Endothelial cell of umbilical vein (primary cell): ENCODE measurements around the gene RALGAPA1. TPM values are rescaled to one million over a fixed set of nuclear protein-coding genes. Genes with fewer than 3 reads are reported as not detected.
"Not testable (repeated sequence)": the region's sequence is repeated elsewhere in the genome, so short reads cannot be mapped to it uniquely, and the experiment has no call there.

Source experiments
- BruUV-seq: library from RNA; stranded (reverse); fragments of 400-500 nt; replicated peaks from 2 replicates; lab custom pipeline; 2021; lab: Mats Ljungman, UMichigan
- CTCF ChIA-PET: fragments of 300-600, 350-600 bp; sonication (Branson Sonifier 250); formaldehyde crosslinking; loops from one replicate; lab custom pipeline; 2021; ENCODE audit warnings: antibody characterized with exemption, inconsistent platforms; lab: Charles Lee
- POLR2A ChIA-PET: fragments of 300-600, 350-600 bp; sonication (Branson Sonifier 250); formaldehyde crosslinking; loops from one replicate; lab custom pipeline; 2021; ENCODE audit warnings: antibody characterized with exemption, inconsistent platforms; lab: Charles Lee
- DNase-seq: peaks from one replicate; pipeline ENCODE4 v3.0.0-alpha.2; 2011; ENCODE audit warnings: low read depth, low spot score
- FAIRE-seq: peaks from 2 replicates; lab custom pipeline; 2011; peaks lifted over from hg19 to GRCh38; lab: Jason Lieb, UNC
- H2AFZ ChIP-seq: 2 replicates; pipeline ENCODE4 v1.6.0; 2012; ENCODE audit warnings: low read depth, low read length, control low read depth, inconsistent platforms
- H3K27ac ChIP-seq: 2 replicates; pipeline ENCODE4 v1.5.1; 2011; ENCODE audit warnings: low read depth, mild to moderate bottlenecking, control low read depth, low read length, moderate library complexity; ENCODE audit not compliant: insufficient read depth
- H3K27me3 ChIP-seq, 2 experiments: 2 replicates each; pipeline versions ENCODE4 v1.6.0 to v1.6.1; 2011; ENCODE audit warnings: low read length in 2 of 2, mixed read lengths in 1 of 2; ENCODE audit not compliant: control insufficient read depth in 2 of 2, insufficient read depth in 2 of 2
- H3K36me3 ChIP-seq, 2 experiments: 2 replicates in 1 of 2; 3 replicates in 1 of 2; pipeline ENCODE4 v1.5.1; 2011; ENCODE audit warnings: low read length in 2 of 2, mild to moderate bottlenecking in 1 of 2, moderate library complexity in 1 of 2; ENCODE audit not compliant: control insufficient read depth in 2 of 2, insufficient read depth in 2 of 2; ENCODE audit errors: extremely low read depth in 1 of 2
- H3K4me1 ChIP-seq: 3 replicates; pipeline ENCODE4 v1.5.1; 2011; ENCODE audit warnings: mild to moderate bottlenecking, low read length; ENCODE audit not compliant: control insufficient read depth, insufficient read depth; ENCODE audit errors: extremely low read depth
- H3K4me2 ChIP-seq: 2 replicates; pipeline ENCODE4 v1.6.1; 2011; ENCODE audit warnings: low read length, control low read depth, mixed read lengths; ENCODE audit not compliant: insufficient read depth
- H3K4me3 ChIP-seq, 3 experiments: fragments of 200-600 bp in 1 of 3; sonication (generic), shearing (Covaris generic) in 1 of 3; replicated peaks in 1 of 3; 2 replicates each; pipeline ENCODE4 v1.5.1; 2011 to 2016; ENCODE audit warnings: control low read depth in 3 of 3, low read length in 3 of 3, mild to moderate bottlenecking in 2 of 3, inconsistent platforms in 1 of 3, low read depth in 1 of 3, moderate library complexity in 1 of 3; ENCODE audit not compliant: insufficient read depth in 1 of 3
- H3K79me2 ChIP-seq: 2 replicates; pipeline ENCODE4 v1.6.0; 2012; ENCODE audit warnings: low read length, inconsistent platforms; ENCODE audit not compliant: control insufficient read depth, insufficient read depth
- H3K9ac ChIP-seq: replicated peaks from 2 replicates; pipeline ENCODE3; 2011; ENCODE audit warnings: low read length, control low read depth; ENCODE audit not compliant: insufficient read depth; ENCODE audit errors: extremely low read depth
- H3K9me1 ChIP-seq: replicated peaks from 3 replicates; pipeline ENCODE4 v1.6.0; 2011; ENCODE audit warnings: mild to moderate bottlenecking, low read length; ENCODE audit not compliant: control insufficient read depth, insufficient read depth; ENCODE audit errors: extremely low read depth
- H3K9me3 ChIP-seq: replicated peaks from 2 replicates; pipeline ENCODE4 v1.5.1; 2012; ENCODE audit warnings: low read length, inconsistent platforms; ENCODE audit not compliant: control insufficient read depth, insufficient read depth
- H4K20me1 ChIP-seq: replicated peaks from 2 replicates; pipeline ENCODE3; 2011; ENCODE audit warnings: mild to moderate bottlenecking, low read length; ENCODE audit not compliant: control insufficient read depth, insufficient read depth; ENCODE audit errors: extremely low read depth
- EZH2 ChIP-seq: IDR thresholded peaks from 2 replicates; pipeline ENCODE4 v1.6.1; 2012; ENCODE audit warnings: borderline replicate concordance, low read depth, mild to moderate bottlenecking, moderate library complexity, low read length, inconsistent platforms; ENCODE audit not compliant: severe bottlenecking
- FOS ChIP-seq: IDR thresholded peaks from 2 replicates; pipeline ENCODE4 v1.6.1; 2011; ENCODE audit warnings: mild to moderate bottlenecking, low read length, moderate library complexity, borderline replicate concordance; ENCODE audit not compliant: insufficient read depth
- GATA2 ChIP-seq: IDR thresholded peaks from 2 replicates; pipeline ENCODE4 v1.7.0; 2011; ENCODE audit warnings: low read depth, mild to moderate bottlenecking, moderate library complexity, mixed read lengths, low read length; ENCODE audit not compliant: insufficient read length, insufficient read depth
- JUN ChIP-seq: IDR thresholded peaks from 2 replicates; pipeline ENCODE4 v1.6.1; 2011; ENCODE audit warnings: borderline replicate concordance, low read depth; ENCODE audit not compliant: insufficient read length, insufficient read depth
- MYC ChIP-seq: IDR thresholded peaks from one replicate; pipeline ENCODE4 v1.6.1; 2011; ENCODE audit warnings: mild to moderate bottlenecking, low read depth, low read length
- POLR2A ChIP-seq: IDR thresholded peaks from 2 replicates; pipeline ENCODE4 v1.6.1; 2012; ENCODE audit warnings: low read depth, mild to moderate bottlenecking, control low read depth, low read length
- POLR2AphosphoS5 ChIP-seq: IDR thresholded peaks from 2 replicates; pipeline ENCODE4 v1.6.1; 2012; ENCODE audit warnings: low read depth, mild to moderate bottlenecking, control low read depth, low read length, moderate library complexity; ENCODE audit not compliant: insufficient read depth
- dilution Hi-C: fragments of 300-500 bp; cut with MboI; formaldehyde crosslinking; loops from one replicate; pipeline ENCODE4 v1.15.0; 2019; ENCODE audit warnings: low sequenced_read_pairs; ENCODE audit not compliant: extremely low pct_ligation_motif_present
- intact Hi-C: fragments of 100-400 bp; cut with micrococcal nuclease; formaldehyde crosslinking; loops from one replicate; pipeline ENCODE4 v1.10.0; 2022
- polyA plus RNA-seq, 4 experiments: library from polyadenylated mRNA; depleted of rRNA in 3 of 4; stranded (reverse) in 3 of 4; unstranded in 1 of 4; fragments of >200 nt; gene quantifications; 2 replicates each; pipeline versions ENCODE4 v1.2.1 to v1.2.3, GENCODE V29; 2011 to 2012; ENCODE audit warnings: missing spikeins in 1 of 4
- total RNA-seq: library from RNA; stranded (reverse); gene quantifications from 2 replicates; pipeline ENCODE4 v1.2.3, GENCODE V29; 2021
- TF ChIP-seq, protein P1 (sequence below), 2 donors: IDR thresholded peaks; 1 replicate in 1 of 2; 2 replicates in 1 of 2; pipeline ENCODE4 v1.5.1; 2011; ENCODE audit warnings: low read length in 2 of 2, mild to moderate bottlenecking in 2 of 2, moderate library complexity in 2 of 2, control low read depth in 1 of 2, inconsistent platforms in 1 of 2, low read depth in 1 of 2; ENCODE audit not compliant: insufficient read depth in 1 of 2; ENCODE audit errors: extremely low read depth in 1 of 2
- TF ChIP-seq, protein P2 (sequence below): IDR thresholded peaks from 2 replicates; pipeline ENCODE4 v1.6.1; 2011; ENCODE audit not compliant: insufficient read depth, insufficient read length

Gene RALGAPA1
- total and polyA plus RNA-seq, 2 donors (not counting 3 experiments of a cell fraction or from before 2014, with no cell fraction given) = 6.1 to 30.9 TPM

DNA sequence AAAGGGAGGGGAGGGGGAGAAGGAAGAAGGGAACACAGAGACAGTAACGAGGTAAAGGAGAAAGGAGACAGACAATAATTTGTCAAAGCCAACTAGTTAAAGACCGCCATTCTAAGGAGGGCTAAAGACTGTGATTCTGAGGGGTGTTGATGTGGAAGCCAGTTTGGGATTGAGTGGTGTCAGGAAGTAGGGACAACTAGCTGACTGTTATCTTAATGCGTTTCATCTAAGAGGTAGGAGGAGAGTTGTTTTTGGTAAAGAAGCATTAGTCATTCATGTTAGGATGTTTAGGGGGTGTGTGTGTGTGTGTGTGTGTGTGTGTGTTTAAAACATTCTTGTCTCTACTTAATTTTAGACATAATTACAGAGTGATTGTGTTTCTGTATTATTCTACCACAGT lies 180.1 kb downstream of the RALGAPA1 start:
- CTCF ChIA-PET = no interaction called here
- FAIRE-seq = no peak

DNA sequence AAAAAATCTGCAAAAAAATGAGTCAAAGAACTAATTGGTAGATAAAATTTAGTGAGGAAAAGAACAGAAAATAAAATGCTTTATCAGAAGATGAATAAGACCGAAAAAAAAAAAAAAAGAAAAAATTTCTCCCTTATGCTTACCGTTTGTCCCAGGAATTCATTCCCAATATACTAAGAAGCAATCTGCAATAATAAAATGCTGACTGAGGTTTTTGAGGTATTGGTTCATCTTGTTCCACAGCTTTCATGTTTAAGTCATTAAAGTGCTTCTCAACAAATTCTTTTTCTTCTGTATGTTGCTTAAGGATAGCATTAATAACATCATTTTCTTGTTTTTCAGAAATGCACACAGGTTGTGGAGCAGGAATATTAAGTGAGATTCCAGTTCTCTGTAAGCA lies 182.1 kb downstream of the RALGAPA1 start:
- H3K9me1 ChIP-seq, H4K20me1 ChIP-seq, H3K4me3 ChIP-seq, BruUV-seq, H3K27me3 ChIP-seq, H2AFZ ChIP-seq, dilution Hi-C loops, intact Hi-C loops, H3K36me3 ChIP-seq, POLR2A ChIA-PET, DNase-seq, H3K4me2 ChIP-seq, H3K9ac ChIP-seq, H3K4me1 ChIP-seq, H3K79me2 ChIP-seq, H3K9me3 ChIP-seq, FAIRE-seq, H3K27ac ChIP-seq: not testable (repeated sequence)
- CTCF ChIA-PET = interaction anchor here (1.1 kb wide), 1 partner anchor 30 kb away, joined by 3 read pairs; no protein-coding TSS in a partner anchor

More for the DNA sequence above, 180.1 kb downstream of the RALGAPA1 start:
- DNase-seq = no peak
- Histone ChIP-seq H3K4me1 (no peaks in the 10 kb centered on the region), H3K4me2 (no peak overlapping the region), H4K20me1 (no peaks in the 10 kb centered on the region), H3K9me3 (no peaks in the 10 kb centered on the region), H3K27me3 (no peaks in the 10 kb centered on the region), H3K9me1 (no peaks in the 10 kb centered on the region), H3K27ac (no peak overlapping the region), H3K36me3 (no peaks in the 10 kb centered on the region), H2AFZ (no peak overlapping the region), H3K4me3 (no peak overlapping the region), H3K9ac (no peak overlapping the region), H3K79me2 (no peaks in the 10 kb centered on the region)
- dilution Hi-C loops (no loop called here), intact Hi-C loops (no loop called here)
- TF ChIP-seq JUN (no peak), FOS (no peak), POLR2AphosphoS5 (no peak), EZH2 (no peak), GATA2 (no peak), POLR2A (no peak), MYC (no peak)
- TF ChIP-seq, protein P1, sequence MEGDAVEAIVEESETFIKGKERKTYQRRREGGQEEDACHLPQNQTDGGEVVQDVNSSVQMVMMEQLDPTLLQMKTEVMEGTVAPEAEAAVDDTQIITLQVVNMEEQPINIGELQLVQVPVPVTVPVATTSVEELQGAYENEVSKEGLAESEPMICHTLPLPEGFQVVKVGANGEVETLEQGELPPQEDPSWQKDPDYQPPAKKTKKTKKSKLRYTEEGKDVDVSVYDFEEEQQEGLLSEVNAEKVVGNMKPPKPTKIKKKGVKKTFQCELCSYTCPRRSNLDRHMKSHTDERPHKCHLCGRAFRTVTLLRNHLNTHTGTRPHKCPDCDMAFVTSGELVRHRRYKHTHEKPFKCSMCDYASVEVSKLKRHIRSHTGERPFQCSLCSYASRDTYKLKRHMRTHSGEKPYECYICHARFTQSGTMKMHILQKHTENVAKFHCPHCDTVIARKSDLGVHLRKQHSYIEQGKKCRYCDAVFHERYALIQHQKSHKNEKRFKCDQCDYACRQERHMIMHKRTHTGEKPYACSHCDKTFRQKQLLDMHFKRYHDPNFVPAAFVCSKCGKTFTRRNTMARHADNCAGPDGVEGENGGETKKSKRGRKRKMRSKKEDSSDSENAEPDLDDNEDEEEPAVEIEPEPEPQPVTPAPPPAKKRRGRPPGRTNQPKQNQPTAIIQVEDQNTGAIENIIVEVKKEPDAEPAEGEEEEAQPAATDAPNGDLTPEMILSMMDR (IDR thresholded peaks at IDR 0.05; ENCODE audit: extremely low read depth in 1 of 2, insufficient read depth in 1 of 2, low read depth in 1 of 2, low read length in 2 of 2) = no peak
- TF ChIP-seq, protein P2, sequence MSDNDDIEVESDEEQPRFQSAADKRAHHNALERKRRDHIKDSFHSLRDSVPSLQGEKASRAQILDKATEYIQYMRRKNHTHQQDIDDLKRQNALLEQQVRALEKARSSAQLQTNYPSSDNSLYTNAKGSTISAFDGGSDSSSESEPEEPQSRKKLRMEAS = no peak
- no TSS peak for BruUV-seq
- POLR2A ChIA-PET = no interaction called here

DNA sequence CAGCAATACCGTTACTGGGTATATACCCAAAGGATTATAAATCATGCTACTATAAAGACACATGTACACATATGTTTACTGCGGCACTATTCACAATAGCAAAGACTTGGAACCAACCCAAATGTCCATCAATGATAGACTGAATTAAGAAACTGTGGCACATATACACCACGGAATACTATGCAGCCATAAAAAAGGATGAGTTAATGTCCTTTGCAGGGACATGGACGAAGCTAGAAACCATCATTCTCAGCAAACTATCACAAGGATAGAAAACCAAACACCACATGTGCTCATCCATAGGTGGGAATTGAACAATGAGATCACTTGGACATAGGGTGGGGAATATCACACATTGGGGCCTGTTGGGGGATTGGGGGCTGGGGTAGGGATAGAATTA lies 187.1 kb downstream of the RALGAPA1 start:
- H3K4me1 ChIP-seq, intact Hi-C loops, H3K9me1 ChIP-seq, H3K79me2 ChIP-seq, H3K27ac ChIP-seq, CTCF ChIA-PET, DNase-seq, FAIRE-seq, H4K20me1 ChIP-seq, H3K9ac ChIP-seq, dilution Hi-C loops, POLR2A ChIA-PET, H3K36me3 ChIP-seq, H3K9me3 ChIP-seq, H3K4me3 ChIP-seq, H2AFZ ChIP-seq, BruUV-seq, H3K4me2 ChIP-seq, H3K27me3 ChIP-seq: not testable (repeated sequence)
